PC-3 (cell line): ENCODE data around the gene CRY2. TPM values are rescaled to one million over a fixed set of nuclear protein-coding genes. Genes with fewer than 3 reads are reported as not detected.
A peak's percentile ranks its signal among the peaks of the same experiment; 100 is the strongest.

Source experiments
- ATAC-seq: fragments of 200-7000 bp; cut with Tn5 transposase; 2 replicates; pipeline ENCODE4 v1.9.1; 2020; ENCODE audit warnings: mild to moderate bottlenecking, moderate library complexity
- BruUV-seq: library from RNA; stranded (reverse); fragments of 400-500 nt; replicated peaks from 2 replicates; lab custom pipeline; 2021; lab: Mats Ljungman, UMichigan
- CTCF ChIA-PET: fragments of 300-600 bp; sonication (Branson Sonifier 250); formaldehyde crosslinking; loops from one replicate; lab custom pipeline; 2022; ENCODE audit warnings: antibody characterized with exemption; lab: Charles Lee
- POLR2A ChIA-PET: fragments of 300-600 bp; sonication (Branson Sonifier 250); formaldehyde crosslinking; loops from one replicate; lab custom pipeline; 2022; ENCODE audit warnings: antibody characterized with exemption; ENCODE audit not compliant: unreplicated experiment; lab: Charles Lee
- DNase-seq: peaks from one replicate; pipeline ENCODE4 v3.0.0-alpha.2; 2015
- H2AFZ ChIP-seq: fragments of 300-600 bp; sonication (generic); 2 replicates; pipeline ENCODE4 v1.6.0; 2016; ENCODE audit warnings: antibody characterized with exemption, low read length
- H3F3A ChIP-seq: fragments of 300-600 bp; sonication (generic); one replicate; pipeline ENCODE4 v1.6.0; 2017; ENCODE audit warnings: antibody characterized with exemption, low read length, control low read depth, mild to moderate bottlenecking; ENCODE audit not compliant: unreplicated experiment
- H3K27ac ChIP-seq: fragments of 300-600 bp; sonication (generic); 2 replicates; pipeline ENCODE4 v1.5.1; 2016; ENCODE audit warnings: mild to moderate bottlenecking, low read length
- H3K27me3 ChIP-seq: fragments of 300-600 bp; sonication (generic); 2 replicates; pipeline ENCODE4 v1.6.1; 2016; ENCODE audit warnings: low read length, mixed read lengths
- H3K36me3 ChIP-seq: fragments of 300-600 bp; sonication (generic); 2 replicates; pipeline ENCODE4 v1.6.1; 2016; ENCODE audit warnings: low read depth, mixed run types, low read length, mixed read lengths
- H3K4me1 ChIP-seq: fragments of 300-600 bp; sonication (generic); 2 replicates; pipeline ENCODE4 v1.5.1; 2016; ENCODE audit warnings: low read length; ENCODE audit not compliant: insufficient read depth
- H3K4me2 ChIP-seq: fragments of 300-600 bp; sonication (generic); 2 replicates; pipeline ENCODE4 v1.6.0; 2016; ENCODE audit warnings: low read length
- H3K4me3 ChIP-seq: fragments of 300-600 bp; sonication (generic); 2 replicates; pipeline ENCODE4 v1.5.1; 2016; ENCODE audit warnings: mild to moderate bottlenecking, low read length, mixed read lengths
- H3K79me2 ChIP-seq: fragments of 300-600 bp; sonication (generic); 2 replicates; pipeline ENCODE4 v1.6.1; 2017; ENCODE audit warnings: low read length, mixed read lengths
- H3K9ac ChIP-seq: fragments of 300-600 bp; sonication (generic); 2 replicates; pipeline ENCODE4 v1.6.0; 2016; ENCODE audit warnings: mild to moderate bottlenecking, low read length
- H3K9me2 ChIP-seq: fragments of 300-600 bp; sonication (generic); replicated peaks from 2 replicates; pipeline ENCODE4 v1.6.1; 2016; ENCODE audit warnings: mixed run types, low read length, mixed read lengths
- H3K9me3 ChIP-seq: fragments of 300-600 bp; sonication (generic); 2 replicates; pipeline ENCODE4 v1.6.1; 2016; ENCODE audit warnings: low read length, mixed read lengths
- H4K20me1 ChIP-seq: fragments of 300-600 bp; sonication (generic); 2 replicates; pipeline ENCODE4 v1.6.1; 2016; ENCODE audit warnings: low read length, mixed read lengths
- CTCF ChIP-seq: fragments of 300-600 bp; sonication (generic); conservative IDR thresholded peaks from 2 replicates; pipeline ENCODE4 v1.5.1; 2017; ENCODE audit warnings: antibody characterized with exemption, low read depth, mild to moderate bottlenecking, low read length
- EZH2 ChIP-seq: fragments of 300-600 bp; sonication (generic); IDR thresholded peaks from one replicate; pipeline ENCODE4 v1.6.1; 2017; ENCODE audit warnings: antibody characterized with exemption, mild to moderate bottlenecking, low read length; ENCODE audit not compliant: unreplicated experiment
- EZH2phosphoT487 ChIP-seq: fragments of 300-600 bp; sonication (generic); IDR thresholded peaks from 2 replicates; pipeline ENCODE4 v1.6.1; 2018; ENCODE audit warnings: mild to moderate bottlenecking, antibody characterized with exemption, low read length, borderline replicate concordance
- intact Hi-C: fragments of 100-400 bp; cut with micrococcal nuclease; formaldehyde crosslinking; loops from 2 replicates; pipeline ENCODE4 v1.9.0; 2023
- total RNA-seq: library from RNA; depleted of rRNA; stranded (reverse); fragments of >200 nt; gene quantifications from 2 replicates; pipeline ENCODE4 v1.2.3, GENCODE V29; 2014

CRY2 gene
- total RNA-seq, 1 experiment from 2014 or later: 9.5 TPM

- ATAC-seq (peak; percentile 24), DNase-seq (peak; percentile 67)
- Histone ChIP-seq H3K27me3 (no peaks in the 10 kb centered on the region), H3K4me1 (no peaks in the 10 kb centered on the region), H3F3A (no peaks in the 10 kb centered on the region), H3K9me3 (no peaks in the 10 kb centered on the region), H3K36me3 (no peaks in the 10 kb centered on the region), H2AFZ (peak within 1 kb of the TSS; percentile 90), H3K4me2 (peak within 1 kb of the TSS; percentile 93), H4K20me1 (no peaks in the 10 kb centered on the region), H3K27ac (no peak within 1 kb of the TSS), H3K9ac (peak within 1 kb of the TSS; percentile 75), H3K4me3 (peak within 1 kb of the TSS; percentile 82), H3K9me2 (no peaks in the 10 kb centered on the region), H3K79me2 (peaks cover 5% of the 10 kb centered on the region)
- TF ChIP-seq EZH2phosphoT487: no peak
- intact Hi-C loops: no loop called here
- no TSS peak for BruUV-seq
- ChIA-PET POLR2A (no interaction called here), CTCF (no interaction called here)
Measured at GRCh38 chr11:45922425-45923082, 75.3 kb downstream of the CRY2 start, which contains the start of gene LARGE2. Gene LARGE2, plus strand, starts transcription at chr11:45922656. Its CDS starts 227 bp downstream, at chr11:45922883.

- intact Hi-C loops: no loop called here
- H3K4me1 ChIP-seq: no peaks in the 10 kb centered on the region
Measured at GRCh38 chr11:45924036-45924915, 77.0 kb downstream of the CRY2 start.

GRCh38 chr11:45924927-45925326, 77.7 kb downstream of the CRY2 start:
- no peaks in the 10 kb centered on the region for H3K27me3 ChIP-seq
- H3K9me2 ChIP-seq: no peaks in the 10 kb centered on the region
- BruUV-seq: no TSS peak
- peaks cover 3% of the 10 kb centered on the region; the same call in 1 of the 2 replicates for H3K4me1 ChIP-seq
- H3K9me3 ChIP-seq: no peaks in the 10 kb centered on the region
- H3K27ac ChIP-seq: no peak overlapping the region
- H3K79me2 ChIP-seq: peaks cover 5% of the 10 kb centered on the region; the same call in 1 of the 2 replicates
- CTCF ChIA-PET: no interaction called here
- H3F3A ChIP-seq: no peaks in the 10 kb centered on the region
- H3K9ac ChIP-seq: no peak overlapping the region
- DNase-seq (no peak), ATAC-seq (no peak)
- no peaks in the 10 kb centered on the region for H4K20me1 ChIP-seq
- no peak overlapping the region for H3K4me3 ChIP-seq
- H3K36me3 ChIP-seq: no peaks in the 10 kb centered on the region
- no peak overlapping the region for H2AFZ ChIP-seq
- POLR2A ChIA-PET: no interaction called here
- no peak overlapping the region for H3K4me2 ChIP-seq
- intact Hi-C loops: no loop called here
- TF ChIP-seq CTCF: no peak
- TF ChIP-seq EZH2phosphoT487: no peak
- TF ChIP-seq EZH2: no peak

More at GRCh38 chr11:45924036-45924915, 77.0 kb downstream of the CRY2 start:
- Histone ChIP-seq H3K9ac (no peak overlapping the region), H3K9me2 (no peaks in the 10 kb centered on the region), H3K36me3 (no peaks in the 10 kb centered on the region), H2AFZ (no peak overlapping the region), H3K27me3 (no peaks in the 10 kb centered on the region), H3K79me2 (peaks cover 5% of the 10 kb centered on the region; the same call in 1 of the 2 replicates), H3K27ac (no peak overlapping the region), H3F3A (no peaks in the 10 kb centered on the region), H3K4me2 (peak overlapping the region; percentile 37; the same call in 1 of the 2 replicates), H4K20me1 (no peaks in the 10 kb centered on the region), H3K4me3 (no peak overlapping the region), H3K9me3 (no peaks in the 10 kb centered on the region)
- POLR2A ChIA-PET: no interaction called here
- CTCF ChIA-PET: no interaction called here
- DNase-seq (no peak), ATAC-seq (no peak)
- TF ChIP-seq EZH2phosphoT487 (no peak), CTCF (no peak), EZH2 (no peak)
- no TSS peak for BruUV-seq
